ENCODE results near the gene CYGB. TPM values are rescaled to one million over a fixed set of nuclear protein-coding genes. Genes with fewer than 3 reads are reported as not detected.

Gene CYGB
- total and polyA plus RNA-seq, 2 of the 13 experiments (the other 11 are each of a cell fraction or from before 2014, with no cell fraction given): 18.9 to 27.1 TPM

- 0 out of 2 replicates have a peak, but pooled peaks have one; percentile 42 for TF ChIP-seq ZSCAN5A (CRISPR knock-in tag; IDR thresholded peaks at IDR 0.05; ENCODE audit: borderline replicate concordance)
- TF ChIP-seq ZBTB10 (CRISPR knock-in tag; IDR thresholded peaks at IDR 0.05; ENCODE audit: borderline replicate concordance): no peak
- no peak for TF ChIP-seq ZNF672 (CRISPR knock-in tag; IDR thresholded peaks at IDR 0.05)
- TF ChIP-seq HMGXB4 (CRISPR knock-in tag; IDR thresholded peaks at IDR 0.05; ENCODE audit: borderline replicate concordance in 1 of 2, low read depth in 1 of 2): no peak
- no peak for TF ChIP-seq ZNF138 (CRISPR knock-in tag; IDR thresholded peaks at IDR 0.05; ENCODE audit: low read depth)
- no peak for TF ChIP-seq MED13 (CRISPR knock-in tag; IDR thresholded peaks at IDR 0.05)
- TF ChIP-seq SIX1 (CRISPR knock-in tag; IDR thresholded peaks at IDR 0.05; ENCODE audit: borderline replicate concordance): no peak
- no peak for TF ChIP-seq ZBTB8A (CRISPR knock-in tag; IDR thresholded peaks at IDR 0.05; ENCODE audit: borderline replicate concordance, low read depth)
- TF ChIP-seq HOXA3 (CRISPR knock-in tag; IDR thresholded peaks at IDR 0.05): 0 out of 2 replicates have a peak, but pooled peaks have one; percentile 14
- TF ChIP-seq MLLT10 (CRISPR knock-in tag; IDR thresholded peaks at IDR 0.05): no peak
- TF ChIP-seq GLI4 (CRISPR knock-in tag; IDR thresholded peaks at IDR 0.05; ENCODE audit: borderline replicate concordance): no peak
- no peak for TF ChIP-seq TOE1 (CRISPR knock-in tag; IDR thresholded peaks at IDR 0.05)
- TF ChIP-seq KLF12 (CRISPR knock-in tag; IDR thresholded peaks at IDR 0.05; ENCODE audit: borderline replicate concordance): 0 out of 2 replicates have a peak, but pooled peaks have one; percentile 15
- TF ChIP-seq ZFP90 (CRISPR knock-in tag; IDR thresholded peaks at IDR 0.05; ENCODE audit: borderline replicate concordance): no peak
- TF ChIP-seq ZNF850 (CRISPR knock-in tag; conservative IDR thresholded peaks at IDR 0.05): no peak
- TF ChIP-seq ZNF761 (CRISPR knock-in tag; conservative IDR thresholded peaks at IDR 0.05): 0 out of 2 replicates have a peak, but pooled peaks have one; percentile 48
- peak; percentile 24; the same call in 1 of the 2 replicates for TF ChIP-seq ZC3H4 (CRISPR knock-in tag; IDR thresholded peaks at IDR 0.05; ENCODE audit: borderline replicate concordance)
- no peak for TF ChIP-seq PHF21A (CRISPR knock-in tag; IDR thresholded peaks at IDR 0.05)
- no peak for TF ChIP-seq MAFG (CRISPR knock-in tag; IDR thresholded peaks at IDR 0.05)
- TF ChIP-seq ZNF619 (CRISPR knock-in tag; IDR thresholded peaks at IDR 0.05): no peak
- no peak for TF ChIP-seq PRPF4 (IDR thresholded peaks at IDR 0.05; ENCODE audit: low read depth, low read length, poor library complexity, severe bottlenecking)
- TF ChIP-seq ATM (IDR thresholded peaks at IDR 0.05; ENCODE audit: borderline replicate concordance): no peak
- peak; percentile 31; the same call in 1 of the 2 replicates for TF ChIP-seq SAP130 (CRISPR knock-in tag; IDR thresholded peaks at IDR 0.05; ENCODE audit: low read depth)
- TF ChIP-seq ZNF713 (CRISPR knock-in tag; IDR thresholded peaks at IDR 0.05): no peak
- peak; percentile 73 for TF ChIP-seq ZNF768 (CRISPR knock-in tag; IDR thresholded peaks at IDR 0.05)
Measured at GRCh38 chr17:76567634-76568432, 30.3 kb upstream of the CYGB start (continued).
